ENCODE measurements around the gene BRMS1L. TPM values are rescaled to one million over a fixed set of nuclear protein-coding genes. Genes with fewer than 3 reads are reported as not detected.
"Not testable (repeated sequence)": the region's sequence is repeated elsewhere in the genome, so short reads cannot be mapped to it uniquely, and the experiment has no call there.

The BRMS1L gene
- total RNA-seq, 1 donor from 2014 or later: 3.7 TPM

- Mint-ChIP-seq H3K36me3 (ENCODE audit: low read depth) (peaks cover 2% of the 10 kb centered on the region), H3K27ac (no peak overlapping the region), H3K27me3 (peaks cover 2% of the 10 kb centered on the region), H3K4me3 (no peak overlapping the region), H3K4me1 (peaks cover 7% of the 10 kb centered on the region), H3K9me3 (no peaks in the 10 kb centered on the region)
- POLR2A ChIA-PET: no interaction called here
- CTCF ChIA-PET: interaction anchor here (0.6 to 2.2 kb wide), 6 partner anchors 9 to 27 kb away, joined by 3 to 12 read pairs (median 4); partner anchors contain the start of gene RALGAPA1
- TF ChIP-seq CTCF (IDR thresholded peaks at IDR 0.05): peak; percentile 77
- DNase-seq: no peak
- intact Hi-C loops (cut with micrococcal nuclease): loop anchor here (10.0 kb wide), 2 partner anchors 1107 to 1287 kb away; partner anchors contain the start of genes CFL2 and EAPP
- no peak for ATAC-seq (ENCODE audit: low read depth)
These were observed 4.3 kb upstream of the BRMS1L start for GRCh38 chr14:35821564-35822411.

DNA sequence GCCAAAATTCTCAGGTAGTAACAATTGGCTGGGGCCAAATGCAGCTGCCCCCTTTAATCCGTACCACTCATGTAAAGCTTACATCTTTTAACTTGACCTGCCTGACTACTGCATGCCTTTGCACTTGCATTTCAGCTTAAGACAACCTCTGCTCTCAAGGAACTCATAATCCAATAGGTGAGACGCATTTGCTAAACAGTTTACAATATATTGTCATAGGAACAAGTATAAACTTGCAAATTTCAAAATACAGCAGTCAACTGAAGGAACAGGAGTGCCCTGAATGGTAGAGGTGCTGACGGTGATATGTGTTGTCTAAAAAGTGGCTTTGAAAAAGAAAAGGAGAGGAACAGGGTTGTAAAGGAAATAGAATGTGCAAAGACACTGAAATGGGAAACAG lies 3.6 kb upstream of the BRMS1L start:
- no peaks in the 10 kb centered on the region for H3K9me3 Mint-ChIP-seq
- intact Hi-C loops (cut with micrococcal nuclease): loop anchor here (10.0 kb wide), 2 partner anchors 1108 to 1288 kb away; partner anchors contain the start of genes CFL2 and EAPP
- ChIA-PET CTCF (interaction anchor here (0.8 to 2.2 kb wide), 5 partner anchors 8 to 25 kb away, joined by 3 to 12 read pairs (median 4); partner anchors contain the start of gene RALGAPA1), POLR2A (no interaction called here)
- H3K27ac Mint-ChIP-seq: no peak overlapping the region
- no peak overlapping the region for H3K4me3 Mint-ChIP-seq
- ATAC-seq (ENCODE audit: low read depth): no peak
- H3K4me1 Mint-ChIP-seq: peaks cover 14% of the 10 kb centered on the region
- TF ChIP-seq CTCF (IDR thresholded peaks at IDR 0.05): no peak
- H3K36me3 Mint-ChIP-seq (ENCODE audit: low read depth): peaks cover 2% of the 10 kb centered on the region
- DNase-seq: no peak
- peaks cover 2% of the 10 kb centered on the region for H3K27me3 Mint-ChIP-seq

GRCh38 chr14:35824446-35825165 lies 1.5 kb upstream of the BRMS1L start:
- H3K27me3 Mint-ChIP-seq; DNase-seq; H3K9me3 Mint-ChIP-seq; H3K27ac Mint-ChIP-seq; H3K36me3 Mint-ChIP-seq (ENCODE audit: low read depth); ATAC-seq (ENCODE audit: low read depth); H3K4me3 Mint-ChIP-seq: not testable (repeated sequence)
- peaks cover 19% of the 10 kb centered on the region for H3K4me1 Mint-ChIP-seq
- ChIA-PET POLR2A (interaction anchor here (1.8 to 2.2 kb wide), 2 partner anchors 15 to 420 kb away, joined by 8 to 28 read pairs; partner anchors contain the start of genes NFKBIA and RALGAPA1), CTCF (interaction anchor here (2.1 kb wide), 1 partner anchor 9 kb away, joined by 12 read pairs; no protein-coding TSS in a partner anchor)
- intact Hi-C loops (cut with micrococcal nuclease): loop anchor here (5.0 to 10.0 kb wide), 4 partner anchors 777 to 1290 kb away; partner anchors contain the start of genes CFL2, EAPP and FAM177A1

DNA sequence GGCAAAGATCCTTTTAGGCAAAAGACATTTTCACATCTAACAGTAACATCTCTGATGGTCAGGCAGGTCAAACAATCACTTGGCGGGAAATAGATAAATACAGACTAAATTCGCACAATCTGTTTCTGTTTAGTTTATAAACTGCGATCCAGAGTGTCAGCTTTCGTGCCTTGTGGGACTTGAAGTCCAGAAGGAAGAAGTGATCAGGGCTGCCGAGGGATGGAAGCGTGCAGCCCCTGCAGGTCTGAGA lies 245 bp upstream of the BRMS1L start:
- H3K4me3 Mint-ChIP-seq: peak overlapping the region; percentile 87
- no peak for TF ChIP-seq CTCF (IDR thresholded peaks at IDR 0.05)
- DNase-seq (no peak), ATAC-seq (ENCODE audit: low read depth) (no peak)
- no peaks in the 10 kb centered on the region for H3K27me3 Mint-ChIP-seq
- H3K27ac Mint-ChIP-seq: peak overlapping the region; percentile 92
- peaks cover 19% of the 10 kb centered on the region for H3K4me1 Mint-ChIP-seq
- CTCF ChIA-PET: interaction anchor here (0.9 to 2.1 kb wide), 4 partner anchors 8 to 596 kb away, joined by 3 to 12 read pairs (median 3); partner anchors contain the start of gene RALGAPA1
- H3K36me3 Mint-ChIP-seq (ENCODE audit: low read depth): peaks cover 4% of the 10 kb centered on the region
- POLR2A ChIA-PET: interaction anchor here (0.8 to 2.2 kb wide), 11 partner anchors 9 to 1196 kb away, joined by 3 to 28 read pairs (median 4); partner anchors contain the start of genes FAM177A1, MBIP, NFKBIA and PPP2R3C
- intact Hi-C loops (cut with micrococcal nuclease): loop anchor here (1.0 to 10.0 kb wide), 10 partner anchors 17 to 1364 kb away; partner anchors contain the start of genes CFL2, EAPP, FAM177A1 and MBIP
- H3K9me3 Mint-ChIP-seq: no peaks in the 10 kb centered on the region

GRCh38 chr14:35826952-35827416 lies 846 bp downstream of the BRMS1L start:
- Mint-ChIP-seq H3K4me3 (peak overlapping the region; percentile 87), H3K27me3 (no peaks in the 10 kb centered on the region), H3K36me3 (ENCODE audit: low read depth) (peaks cover 12% of the 10 kb centered on the region), H3K9me3 (no peaks in the 10 kb centered on the region), H3K27ac (peak overlapping the region; percentile 65), H3K4me1 (peaks cover 19% of the 10 kb centered on the region)
- ChIA-PET POLR2A (interaction anchor here (0.5 to 2.2 kb wide), 7 partner anchors 17 to 1291 kb away, joined by 3 to 28 read pairs (median 4); partner anchors contain the start of genes FAM177A1 and RALGAPA1), CTCF (interaction anchor here (2.1 kb wide), 1 partner anchor 12 kb away, joined by 12 read pairs; no protein-coding TSS in a partner anchor)
- no peak for TF ChIP-seq CTCF (IDR thresholded peaks at IDR 0.05)
- ATAC-seq (ENCODE audit: low read depth) (no peak), DNase-seq (no peak)
- intact Hi-C loops (cut with micrococcal nuclease): loop anchor here (1.0 to 10.0 kb wide), 10 partner anchors 18 to 1365 kb away; partner anchors contain the start of genes CFL2, EAPP, FAM177A1 and MBIP

Measured in activated B cell treated with CpG ODN at 0.5 μM for 24 hours (primary cell).